NCI-H1417 treated with DMSO at 0.1 percent for 48 hours (cell line): ENCODE results near the gene ST7.
"Not testable (repeated sequence)": the region's sequence is repeated elsewhere in the genome, so short reads cannot be mapped to it uniquely, and the experiment has no call there.

Experiments
- DNase-seq: peaks from one replicate; lab custom pipeline; 2025; lab: John Stamatoyannopoulos, UW

The ST7 gene

DNA sequence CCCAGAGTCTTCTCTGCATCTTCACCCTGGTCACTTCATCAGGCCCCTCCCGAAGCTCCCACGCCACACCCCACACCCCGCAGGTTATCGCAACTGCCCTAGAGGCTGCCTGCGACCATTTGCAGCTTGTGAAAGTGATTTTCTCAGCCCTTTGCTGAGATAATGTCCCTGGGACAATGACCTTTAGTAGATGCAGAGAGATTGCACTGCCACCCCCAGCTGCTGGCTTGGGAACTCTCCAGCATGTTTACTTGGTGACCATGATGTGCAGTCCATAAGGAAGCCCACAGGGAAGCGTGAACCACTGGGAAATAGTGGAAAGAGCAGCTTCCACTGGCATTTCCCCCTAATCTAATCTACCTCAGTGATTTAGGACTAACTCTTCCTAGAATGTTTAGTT lies 272.2 kb downstream of the ST7 start:
- no peak for DNase-seq

DNA sequence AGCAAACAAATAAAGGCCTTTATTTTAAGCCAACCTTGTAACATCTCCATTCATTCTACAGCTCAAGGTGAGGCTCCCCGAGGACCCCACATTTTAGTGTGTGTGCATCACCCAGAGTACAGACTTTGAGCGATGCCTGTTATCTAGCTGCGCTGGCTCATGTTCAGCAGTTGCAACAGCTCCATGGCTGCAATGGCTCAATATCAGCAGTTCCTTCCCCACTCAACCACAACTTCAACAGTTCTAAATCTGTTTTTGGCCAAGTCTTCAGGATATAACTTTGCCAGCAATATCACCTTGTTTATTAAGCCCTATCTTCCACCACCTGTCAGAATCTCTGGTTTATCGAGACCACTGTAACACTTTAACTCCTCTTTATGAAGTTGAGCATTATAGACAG lies 273.8 kb downstream of the ST7 start:
- DNase-seq, result no peak

DNA sequence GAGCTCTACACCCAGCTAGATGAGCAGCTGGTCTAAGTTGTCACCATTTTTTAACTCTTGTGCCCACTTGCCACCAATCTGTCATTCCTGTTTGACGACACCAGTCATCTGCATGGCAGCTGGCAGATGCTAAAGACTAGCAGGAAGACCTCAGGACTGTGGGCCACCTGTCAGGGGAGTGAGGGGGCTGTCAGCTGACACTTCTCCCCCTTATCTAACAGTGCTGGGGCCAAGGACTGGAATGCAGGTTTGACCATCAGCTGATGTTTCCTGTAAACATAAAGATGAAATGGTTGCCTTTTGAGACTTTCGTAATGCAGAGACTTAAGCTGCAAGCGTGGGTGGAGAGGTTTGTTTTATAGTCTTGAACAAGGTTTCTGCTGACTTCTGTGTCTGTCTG lies 276.0 kb downstream of the ST7 start:
- no peak for DNase-seq

DNA sequence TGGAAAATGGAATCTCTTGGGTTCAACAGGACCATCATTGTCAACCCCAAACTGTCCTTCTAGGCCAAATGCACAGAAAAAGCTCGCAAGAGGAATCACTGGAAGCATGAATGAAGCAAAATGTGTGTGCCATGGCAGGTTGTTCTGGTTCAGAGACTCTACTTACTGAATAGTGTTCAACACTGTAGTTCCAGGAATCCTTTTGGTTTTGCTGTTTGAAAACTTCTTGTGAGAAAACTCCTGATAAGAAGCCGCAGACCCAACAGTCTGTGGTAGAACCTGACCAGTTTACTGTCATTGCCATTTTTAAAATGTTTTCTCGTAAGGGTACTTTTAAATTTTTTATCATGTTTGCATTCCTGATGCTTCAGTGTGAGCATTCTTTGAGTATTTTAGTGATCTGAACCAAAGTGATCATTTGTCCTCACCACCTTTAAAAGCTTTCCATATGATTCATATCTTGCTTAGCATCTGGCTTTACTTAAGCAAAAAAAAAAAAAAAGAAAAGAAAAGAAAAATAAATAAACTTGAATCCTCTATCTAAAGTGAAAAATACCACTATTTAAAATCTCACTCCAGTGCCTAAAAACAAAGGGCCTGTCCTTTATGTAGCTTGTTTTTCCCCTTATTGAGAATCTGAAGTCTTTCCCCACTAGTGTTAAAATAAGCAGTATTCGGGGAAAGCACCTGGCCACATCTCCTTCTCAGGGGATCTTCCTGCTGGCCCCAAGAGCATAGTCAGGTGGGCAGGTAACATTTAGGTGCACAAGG lies 277.2 kb downstream of the ST7 start:
- no peak for DNase-seq

DNA sequence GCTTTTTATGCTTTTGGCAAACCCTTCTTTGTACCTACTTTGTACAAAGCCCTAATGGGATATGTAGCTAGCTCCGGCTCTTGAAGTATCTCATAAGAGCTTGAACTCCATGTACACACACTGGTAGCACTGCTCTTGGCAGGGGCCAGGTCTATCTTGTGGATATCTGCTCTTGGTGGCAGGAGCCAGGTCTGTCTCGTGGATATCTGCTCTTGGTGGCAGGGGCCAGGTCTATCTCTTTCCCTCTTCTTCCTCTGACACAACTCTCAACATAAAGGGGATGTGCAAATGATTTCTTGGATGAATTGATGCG lies 277.7 kb downstream of the ST7 start:
- DNase-seq, result no peak

DNA sequence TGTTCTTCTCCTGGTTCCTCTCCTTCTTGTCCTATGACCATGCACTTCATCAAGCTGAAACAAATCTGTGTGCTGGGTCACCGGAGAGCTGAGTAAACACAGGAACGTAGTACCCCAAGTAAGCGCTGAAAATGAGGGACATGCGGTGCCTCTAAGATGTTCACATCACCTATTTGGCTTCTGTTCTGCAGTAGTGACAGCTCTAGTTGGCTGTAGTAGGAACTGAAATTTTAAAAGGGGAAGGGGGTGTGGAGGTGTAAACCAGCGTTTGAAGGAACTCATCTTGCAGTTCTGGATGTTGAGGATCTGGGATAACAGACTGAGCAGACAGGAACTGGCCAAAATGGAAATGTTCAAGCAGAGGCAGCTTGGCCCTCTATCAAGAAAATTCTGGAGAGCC lies 284.3 kb downstream of the ST7 start:
- DNase-seq, result no peak

DNA sequence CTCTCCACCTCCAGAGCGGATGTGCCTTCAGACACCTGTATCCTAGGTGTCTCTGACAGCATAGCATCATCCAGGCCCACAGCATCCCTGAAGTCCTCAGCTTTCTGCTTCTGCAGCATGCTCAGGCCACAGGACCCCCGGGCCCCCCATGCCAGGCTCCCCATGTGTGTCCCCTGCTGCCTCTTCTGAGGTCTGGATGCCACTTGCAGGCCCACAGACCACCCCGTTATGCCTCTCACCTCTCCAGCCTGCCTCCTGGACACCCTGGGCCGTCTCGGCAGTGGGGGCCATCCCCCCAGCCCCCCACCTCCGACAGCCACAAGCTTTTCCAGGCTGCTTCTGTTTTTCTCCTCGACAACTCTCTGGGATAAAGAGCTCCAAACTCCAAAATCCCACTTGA lies 285.2 kb downstream of the ST7 start:
- no peak for DNase-seq

DNA sequence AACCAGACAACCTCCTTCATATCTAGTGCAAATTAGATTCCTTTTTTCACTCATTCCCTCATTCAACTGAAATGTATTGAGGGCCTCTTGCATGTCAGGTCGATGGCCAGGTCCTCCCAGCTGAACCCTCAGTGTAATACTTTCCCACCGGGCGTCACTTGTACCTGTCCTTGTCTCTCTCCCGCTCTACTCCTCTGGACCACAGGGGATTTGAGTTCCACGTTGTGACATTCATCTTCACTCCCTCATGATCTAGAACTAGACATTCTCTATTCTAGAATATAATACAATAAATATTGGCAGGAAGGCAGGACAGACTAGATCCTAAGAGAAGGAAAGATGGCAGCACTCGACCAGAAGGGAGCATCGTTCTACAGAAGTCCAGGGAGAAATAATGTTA lies 285.6 kb downstream of the ST7 start:
- DNase-seq, result no peak

DNA sequence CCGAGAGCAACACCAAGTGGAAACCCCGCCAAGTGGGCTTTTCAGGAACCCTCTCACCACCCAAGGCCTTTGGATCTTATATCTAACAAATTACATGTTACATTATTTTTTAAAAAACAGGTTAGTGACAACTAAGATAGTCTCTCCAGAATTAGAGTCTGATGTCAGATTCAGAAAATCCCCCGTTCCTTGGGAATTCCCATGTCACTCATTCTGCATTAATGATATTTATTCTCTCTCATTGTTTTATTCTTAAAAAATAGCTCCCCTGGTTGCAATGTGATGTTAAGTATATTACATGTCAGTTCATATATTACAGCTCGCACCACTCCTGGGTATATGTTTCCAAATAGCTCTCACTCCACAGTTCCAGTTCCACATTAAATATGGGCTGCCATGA lies 287.8 kb downstream of the ST7 start:
- no peak for DNase-seq

DNA sequence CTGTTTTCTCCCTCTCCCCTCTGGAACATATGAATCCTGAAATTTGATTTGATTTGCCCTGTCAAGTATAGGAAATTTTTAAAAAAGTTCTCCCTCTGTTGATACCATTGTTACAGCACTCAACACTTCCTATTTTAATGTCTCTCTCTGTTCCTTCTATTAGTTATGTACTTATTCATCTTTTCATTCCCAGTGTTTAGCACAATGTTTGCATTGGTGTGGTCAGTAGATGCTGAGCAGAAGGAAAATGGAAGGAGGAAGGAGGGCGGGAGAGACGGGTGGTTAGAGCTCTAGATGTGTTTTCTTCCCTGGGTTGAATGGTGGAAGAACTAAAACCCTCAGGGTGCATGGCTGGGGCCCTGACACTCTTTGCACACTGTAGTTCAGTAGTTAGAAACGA lies 290.1 kb downstream of the ST7 start:
- no peak for DNase-seq

DNA sequence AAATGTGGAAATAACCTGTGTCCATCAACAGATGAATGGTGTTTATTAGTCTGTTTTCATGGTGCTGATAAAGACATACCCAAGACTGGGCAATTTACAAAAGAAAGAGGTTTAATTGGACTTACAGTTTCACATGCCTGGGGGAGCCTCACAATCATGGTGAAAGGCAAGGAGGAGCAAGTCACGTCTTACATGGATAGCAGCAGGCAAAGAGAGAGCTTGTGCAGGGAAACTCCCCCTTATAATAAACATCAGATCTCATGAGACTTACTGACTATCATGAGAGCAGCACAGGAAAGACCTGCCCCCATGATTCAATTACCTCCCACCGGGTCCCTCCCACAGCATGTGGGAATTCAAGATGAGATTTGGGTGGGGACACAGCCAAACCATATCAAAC lies 292.4 kb downstream of the ST7 start:
- DNase-seq, result not testable (repeated sequence)

DNA sequence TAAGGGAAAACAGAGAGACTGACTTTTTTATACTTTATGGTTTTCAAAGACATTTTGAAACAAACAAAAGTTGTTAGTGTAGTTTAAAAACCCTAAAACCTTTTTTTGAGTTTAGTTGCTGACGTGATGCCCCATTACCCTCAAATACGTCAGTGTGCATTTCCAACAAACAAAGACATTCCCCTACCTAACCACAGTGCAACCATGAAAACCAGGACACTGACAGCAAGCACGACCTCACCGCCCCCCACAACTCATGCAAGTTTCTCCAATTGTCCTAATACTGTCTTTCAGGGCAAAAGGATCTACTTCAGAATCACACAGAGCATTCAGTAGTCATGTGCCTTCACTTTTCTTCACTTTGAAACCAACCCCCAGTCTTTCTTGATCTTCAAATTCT lies 294.5 kb downstream of the ST7 start:
- no peak for DNase-seq

DNA sequence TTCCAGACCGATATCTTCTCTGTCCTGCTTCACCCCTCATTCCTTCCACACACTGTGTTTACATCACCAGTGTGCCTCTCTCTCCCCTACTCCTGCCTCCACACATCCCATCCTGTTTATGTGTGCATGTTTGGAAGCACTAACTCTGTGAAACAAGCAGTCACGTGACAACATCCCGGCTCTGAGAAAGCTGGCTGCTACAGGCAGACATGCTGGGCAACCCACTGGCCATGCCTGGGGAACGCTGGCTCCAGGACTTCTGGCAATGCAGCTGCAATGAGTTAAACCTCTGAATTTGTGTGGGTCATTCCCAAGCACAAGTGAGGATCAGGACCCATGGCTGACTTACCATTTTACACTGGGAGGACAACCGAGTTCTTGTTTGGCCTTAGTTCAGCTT lies 295.5 kb downstream of the ST7 start:
- no peak for DNase-seq

DNA sequence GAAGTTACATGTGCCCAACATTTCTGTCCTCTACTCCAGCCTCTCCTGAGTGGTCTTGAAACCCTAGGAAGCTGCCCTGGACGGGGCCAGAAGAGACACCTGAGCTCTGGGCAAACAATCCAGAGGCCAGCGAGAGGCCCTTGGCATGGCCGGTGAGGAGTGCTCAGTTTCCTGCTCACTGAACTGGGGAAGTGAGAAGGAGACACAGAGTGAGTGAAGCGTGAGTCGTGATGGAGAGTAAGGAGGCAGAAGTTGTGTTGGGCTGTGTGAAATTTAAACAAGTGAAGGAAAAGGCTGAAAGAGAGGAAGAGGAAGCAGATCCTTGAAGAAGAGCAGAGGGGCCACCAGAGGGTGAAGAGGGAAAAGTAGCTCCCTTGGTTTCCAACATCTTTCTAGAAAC lies 296.4 kb downstream of the ST7 start:
- DNase-seq, result no peak

DNA sequence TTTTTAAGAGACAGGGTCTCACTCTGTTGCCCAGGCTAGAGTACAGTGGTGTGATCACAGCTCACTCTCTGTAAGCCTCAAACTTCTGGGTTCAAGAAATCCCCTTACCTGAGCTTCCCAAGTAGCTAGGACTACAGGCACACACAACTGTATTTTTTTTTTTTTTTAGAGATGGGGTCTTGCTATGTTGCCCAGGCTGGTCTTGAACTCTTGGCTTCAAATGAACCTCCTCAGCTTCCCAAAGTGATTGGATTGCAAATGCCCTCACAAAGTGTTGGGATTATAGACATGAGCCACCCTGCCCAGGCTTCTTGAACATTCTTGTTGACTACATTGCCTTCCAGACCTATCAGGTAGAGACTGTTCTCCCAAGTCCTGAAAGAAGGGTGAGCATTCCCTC lies 296.9 kb downstream of the ST7 start:
- no peak for DNase-seq

DNA sequence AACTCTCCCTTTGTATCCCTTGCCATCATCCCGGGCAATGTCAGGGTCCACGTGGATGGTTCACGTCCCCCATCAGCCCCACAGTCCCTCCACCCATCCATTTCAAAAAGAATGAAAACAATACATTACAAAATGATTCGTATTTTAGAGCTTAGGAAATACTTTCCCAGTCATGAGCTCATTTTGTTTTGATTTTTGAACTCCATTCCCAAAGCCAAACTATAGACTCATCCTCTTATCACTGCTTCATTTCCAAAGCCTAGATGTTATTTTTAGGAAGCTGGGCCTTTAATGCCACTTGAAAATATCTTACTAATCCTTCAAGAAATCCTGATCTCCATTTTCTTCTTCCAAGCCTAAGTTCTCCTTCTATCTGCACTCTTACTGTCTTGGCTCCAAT lies 297.5 kb downstream of the ST7 start:
- no peak for DNase-seq

DNA sequence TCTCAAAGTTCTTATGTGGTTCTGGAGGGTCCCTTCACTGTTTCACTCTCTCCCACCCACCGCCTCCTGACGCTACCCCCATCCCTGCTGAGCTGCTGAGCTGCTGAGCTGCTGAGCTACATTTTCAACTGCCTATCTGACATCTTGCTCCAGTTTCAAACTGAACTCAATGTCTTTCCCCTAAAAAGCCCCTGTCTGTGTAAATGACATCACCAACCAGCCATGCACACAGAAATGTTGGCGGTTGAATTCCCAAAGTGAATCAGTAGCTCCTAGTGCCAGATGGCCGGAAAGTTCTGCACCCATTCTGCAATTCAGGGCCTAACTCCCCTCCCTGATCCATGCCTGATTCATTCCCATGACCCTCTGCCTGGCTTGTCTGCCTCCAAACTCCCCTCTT lies 298.4 kb downstream of the ST7 start:
- DNase-seq, result no peak

DNA sequence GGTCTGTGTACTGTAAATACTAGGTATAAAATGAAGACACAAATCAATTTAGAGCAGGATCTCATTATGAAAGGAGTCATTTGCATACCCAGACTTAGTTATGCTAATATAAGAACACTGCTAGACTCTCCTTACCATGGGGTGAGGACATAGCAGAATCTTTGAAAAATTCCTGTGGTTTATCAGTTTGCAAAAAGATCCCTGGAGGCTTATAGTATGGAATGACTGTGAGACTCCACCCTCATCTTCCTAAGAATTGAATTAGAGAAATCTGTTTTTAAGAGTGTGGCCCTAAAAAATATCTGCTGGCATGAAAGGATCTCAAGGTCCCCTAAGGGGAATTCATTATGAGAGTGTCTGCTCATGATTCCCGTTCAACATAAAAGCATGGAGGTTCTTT lies 306.3 kb downstream of the ST7 start:
- DNase-seq, result no peak

DNA sequence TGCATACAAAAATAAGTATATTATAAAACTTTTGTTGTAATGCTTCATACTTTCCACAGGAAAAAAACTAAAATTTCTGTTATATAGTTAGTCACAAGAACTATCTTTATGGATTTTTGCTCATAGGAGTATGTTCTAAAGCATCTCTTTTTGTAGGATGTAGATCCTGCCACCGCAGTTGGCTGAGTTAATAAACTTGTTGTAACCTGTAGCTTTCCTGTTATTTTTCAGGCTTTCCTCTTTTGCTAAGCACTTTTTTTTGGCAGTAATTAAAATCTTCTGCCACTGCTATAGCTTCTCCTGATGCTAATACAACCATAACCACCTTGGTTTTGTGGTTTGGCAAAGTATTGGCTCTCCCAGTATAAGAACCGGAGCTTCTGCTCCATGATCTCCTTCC lies 309.2 kb downstream of the ST7 start:
- DNase-seq, result no peak

DNA sequence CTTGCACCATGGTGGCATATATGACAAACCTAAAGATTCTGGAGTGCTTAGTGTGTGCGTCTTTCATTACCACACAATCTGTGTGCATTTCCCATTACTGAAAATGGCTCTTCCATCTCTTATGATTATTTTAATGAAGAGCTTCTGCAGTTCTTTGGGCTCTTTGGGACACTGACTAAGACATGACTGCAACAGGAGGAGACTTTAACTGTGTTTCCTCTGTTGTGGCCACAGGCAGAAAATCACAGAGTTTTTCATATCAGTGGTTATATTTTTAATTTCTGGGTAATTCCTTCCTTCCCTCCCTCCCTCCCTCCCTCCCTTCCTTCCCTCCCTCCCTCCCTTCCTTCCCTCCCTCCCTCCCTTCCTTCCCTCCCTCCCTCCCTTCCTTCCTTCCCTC lies 311.4 kb downstream of the ST7 start:
- DNase-seq, result no peak

DNA sequence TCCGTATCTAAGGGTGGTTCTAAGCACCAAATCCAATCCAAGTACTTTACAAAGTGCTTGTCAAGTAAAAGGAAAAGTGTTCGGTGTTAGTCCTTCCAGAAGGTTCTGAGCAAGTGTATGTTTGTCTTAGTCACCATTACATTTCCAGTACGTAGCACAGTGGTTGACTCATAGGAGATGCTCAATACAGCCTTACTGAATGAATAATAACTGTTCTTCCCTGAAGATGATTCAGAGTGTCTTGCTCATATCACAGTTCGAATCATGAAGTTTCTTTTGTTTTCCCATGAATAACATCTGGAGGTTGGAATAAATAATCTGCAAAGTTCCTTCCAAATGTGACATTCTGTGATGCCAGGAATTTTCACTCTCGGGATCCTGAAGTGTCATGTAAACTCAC lies 316.1 kb downstream of the ST7 start:
- DNase-seq, result no peak

DNA sequence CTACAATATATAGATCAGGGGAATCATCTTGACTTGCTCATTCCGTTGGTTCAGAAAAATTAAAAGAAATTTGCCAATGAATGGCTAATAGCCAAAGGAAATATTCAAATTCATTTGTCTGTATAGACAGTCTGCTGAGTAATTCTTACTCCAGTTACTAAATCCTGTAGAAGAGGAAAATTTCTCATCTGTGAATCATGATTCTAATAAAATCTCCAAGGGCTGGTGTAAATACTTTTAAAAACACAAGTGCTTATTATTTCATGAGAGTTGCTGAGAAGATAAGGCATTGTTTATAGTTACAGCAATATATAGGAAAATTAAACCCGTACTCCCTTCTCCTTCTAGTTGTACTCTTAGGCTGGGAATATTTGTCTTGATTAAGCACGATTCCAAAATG lies 316.6 kb downstream of the ST7 start:
- no peak for DNase-seq

DNA sequence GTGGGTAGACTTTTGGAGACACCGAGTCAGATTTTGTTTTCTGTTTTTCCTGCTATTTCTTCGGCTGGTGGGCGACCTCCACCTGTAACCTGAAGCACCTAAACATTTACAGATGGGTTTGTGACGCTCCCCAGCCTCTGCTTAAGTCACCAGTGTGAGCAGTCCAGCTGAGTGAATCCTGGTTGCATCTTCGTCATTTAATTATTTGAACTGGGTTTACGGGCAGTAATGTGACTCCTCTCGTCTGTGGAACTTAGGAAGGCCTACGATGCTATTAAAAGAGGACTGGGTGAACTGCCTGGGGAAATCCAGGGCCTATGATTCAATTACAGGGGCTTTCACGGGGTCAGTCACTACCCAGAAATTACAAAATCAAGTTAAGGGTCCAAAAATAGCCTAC lies 317.1 kb downstream of the ST7 start:
- DNase-seq, result no peak

DNA sequence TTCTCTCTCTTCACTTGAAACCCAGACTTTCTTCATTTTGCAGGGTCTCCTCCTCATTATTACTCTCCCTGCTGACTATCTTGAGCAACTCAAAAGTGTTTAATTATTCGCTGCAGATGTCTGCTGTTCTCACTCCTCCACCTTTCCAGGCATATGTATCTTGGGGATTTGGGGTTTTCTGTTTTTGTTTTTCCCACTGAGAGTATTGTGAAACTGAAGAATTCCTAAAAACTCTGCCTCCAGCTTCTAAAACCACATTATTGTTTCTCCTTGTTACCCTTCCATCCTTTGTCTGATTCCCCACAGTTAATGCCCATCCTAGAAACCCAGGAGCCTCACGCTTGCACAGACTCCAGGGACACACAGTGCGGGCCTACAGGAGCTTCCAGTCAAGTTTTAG lies 318.3 kb downstream of the ST7 start:
- DNase-seq, result no peak
